A673 (cell line): ENCODE results near the gene ADORA2A.

Experiments
- EZH2 ChIP-seq: fragments of 200-600 bp; sonication (generic); IDR thresholded peaks from 2 replicates; pipeline ENCODE4 v1.6.1; 2017; ENCODE audit warnings: borderline replicate concordance, low read depth, mild to moderate bottlenecking, mixed read lengths, antibody characterized with exemption, low read length; ENCODE audit not compliant: poor library complexity, severe bottlenecking
- TF ChIP-seq, protein P1 (sequence below): fragments of 300-800, 200-600 bp; sonication (generic); conservative IDR thresholded peaks from 2 replicates; pipeline ENCODE4 v1.5.1; 2017; ENCODE audit warnings: low read depth, mild to moderate bottlenecking, antibody characterized with exemption, low read length, moderate library complexity, mixed read lengths

GRCh38 chr22:24430431-24431308 is 3.3 kb downstream of the ADORA2A start:
- TF ChIP-seq, protein P1, sequence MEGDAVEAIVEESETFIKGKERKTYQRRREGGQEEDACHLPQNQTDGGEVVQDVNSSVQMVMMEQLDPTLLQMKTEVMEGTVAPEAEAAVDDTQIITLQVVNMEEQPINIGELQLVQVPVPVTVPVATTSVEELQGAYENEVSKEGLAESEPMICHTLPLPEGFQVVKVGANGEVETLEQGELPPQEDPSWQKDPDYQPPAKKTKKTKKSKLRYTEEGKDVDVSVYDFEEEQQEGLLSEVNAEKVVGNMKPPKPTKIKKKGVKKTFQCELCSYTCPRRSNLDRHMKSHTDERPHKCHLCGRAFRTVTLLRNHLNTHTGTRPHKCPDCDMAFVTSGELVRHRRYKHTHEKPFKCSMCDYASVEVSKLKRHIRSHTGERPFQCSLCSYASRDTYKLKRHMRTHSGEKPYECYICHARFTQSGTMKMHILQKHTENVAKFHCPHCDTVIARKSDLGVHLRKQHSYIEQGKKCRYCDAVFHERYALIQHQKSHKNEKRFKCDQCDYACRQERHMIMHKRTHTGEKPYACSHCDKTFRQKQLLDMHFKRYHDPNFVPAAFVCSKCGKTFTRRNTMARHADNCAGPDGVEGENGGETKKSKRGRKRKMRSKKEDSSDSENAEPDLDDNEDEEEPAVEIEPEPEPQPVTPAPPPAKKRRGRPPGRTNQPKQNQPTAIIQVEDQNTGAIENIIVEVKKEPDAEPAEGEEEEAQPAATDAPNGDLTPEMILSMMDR = no peak
- TF ChIP-seq EZH2 = no peak
